ENCODE data around the gene APPL2. TPM values are rescaled to one million over a fixed set of nuclear protein-coding genes. Genes with fewer than 3 reads are reported as not detected.

The APPL2 gene
- total RNA-seq, 2 experiments from 2014 or later: 22.6 to 25.5 TPM

GRCh38 chr12:105245291-105245690 lies 9.3 kb upstream of the APPL2 start:
- H3K27ac Mint-ChIP-seq: no peak overlapping the region
- H3K9me3 Mint-ChIP-seq (ENCODE audit: low read depth): no peaks in the 10 kb centered on the region
- H3K27me3 Mint-ChIP-seq: peaks cover 17% of the 10 kb centered on the region
- DNase-seq (no peak), ATAC-seq (no peak)
- no peaks in the 10 kb centered on the region for H3K4me1 Mint-ChIP-seq
- CTCF ChIA-PET: no interaction called here
- no peak overlapping the region for H3K4me3 Mint-ChIP-seq
- no peaks in the 10 kb centered on the region for H3K36me3 Mint-ChIP-seq

GRCh38 chr12:105240228-105240627 lies 4.3 kb upstream of the APPL2 start:
- DNase-seq (no peak), ATAC-seq (no peak)
- Mint-ChIP-seq H3K27ac (no peak overlapping the region), H3K36me3 (peaks cover 1% of the 10 kb centered on the region), H3K4me3 (no peak overlapping the region), H3K9me3 (ENCODE audit: low read depth) (no peaks in the 10 kb centered on the region), H3K27me3 (peaks cover 8% of the 10 kb centered on the region), H3K4me1 (peaks cover 9% of the 10 kb centered on the region)
- CTCF ChIA-PET: no interaction called here

- H3K27ac Mint-ChIP-seq: no peak overlapping the region
- H3K4me1 Mint-ChIP-seq: peaks cover 18% of the 10 kb centered on the region
- CTCF ChIA-PET: no interaction called here
- DNase-seq: no peak
- no peaks in the 10 kb centered on the region for H3K9me3 Mint-ChIP-seq (ENCODE audit: low read depth)
- ATAC-seq: no peak
- no peak overlapping the region for H3K4me3 Mint-ChIP-seq
- peaks cover 8% of the 10 kb centered on the region for H3K27me3 Mint-ChIP-seq
- peaks cover 1% of the 10 kb centered on the region for H3K36me3 Mint-ChIP-seq
These were observed 3.3 kb upstream of the APPL2 start for GRCh38 chr12:105239304-105239703.

GRCh38 chr12:105237666-105238065 lies 1.7 kb upstream of the APPL2 start:
- CTCF ChIA-PET: no interaction called here
- Mint-ChIP-seq H3K36me3 (peaks cover 1% of the 10 kb centered on the region), H3K4me3 (no peak overlapping the region), H3K9me3 (ENCODE audit: low read depth) (no peaks in the 10 kb centered on the region), H3K27me3 (peaks cover 4% of the 10 kb centered on the region), H3K27ac (no peak overlapping the region), H3K4me1 (peaks cover 30% of the 10 kb centered on the region)
- DNase-seq: no peak
- ATAC-seq: no peak

- no peak for DNase-seq
- ATAC-seq: no peak
These were observed 668 bp downstream of the APPL2 start for GRCh38 chr12:105235281-105235731.

GRCh38 chr12:105234197-105234596 lies 1.8 kb downstream of the APPL2 start:
- CTCF ChIA-PET: interaction anchor here (0.7 to 1.6 kb wide), 2 partner anchors 8 to 127 kb away, joined by 3 to 6 read pairs; partner anchors contain the start of gene WASHC4
- Mint-ChIP-seq H3K4me1 (peaks cover 34% of the 10 kb centered on the region), H3K4me3 (peak overlapping the region; percentile 88), H3K27me3 (peaks cover 2% of the 10 kb centered on the region), H3K36me3 (peaks cover 1% of the 10 kb centered on the region), H3K27ac (no peak overlapping the region), H3K9me3 (ENCODE audit: low read depth) (no peaks in the 10 kb centered on the region)
- DNase-seq (no peak), ATAC-seq (no peak)

More at GRCh38 chr12:105235281-105235731, 668 bp downstream of the APPL2 start:
- H3K4me3 Mint-ChIP-seq: peak overlapping the region; percentile 88
- H3K9me3 Mint-ChIP-seq (ENCODE audit: low read depth): no peaks in the 10 kb centered on the region
- CTCF ChIA-PET: interaction anchor here (0.6 to 1.8 kb wide), 6 partner anchors 9 to 148 kb away, joined by 3 to 6 read pairs (median 5); no protein-coding TSS in a partner anchor
- peak overlapping the region; percentile 85 for H3K27ac Mint-ChIP-seq
- H3K36me3 Mint-ChIP-seq: peaks cover 1% of the 10 kb centered on the region
- H3K27me3 Mint-ChIP-seq: peaks cover 2% of the 10 kb centered on the region
- H3K4me1 Mint-ChIP-seq: peaks cover 30% of the 10 kb centered on the region

- Mint-ChIP-seq H3K9me3 (ENCODE audit: low read depth) (no peaks in the 10 kb centered on the region), H3K4me3 (no peak overlapping the region), H3K27ac (no peak overlapping the region), H3K27me3 (peaks cover 2% of the 10 kb centered on the region), H3K4me1 (peaks cover 43% of the 10 kb centered on the region), H3K36me3 (peaks cover 8% of the 10 kb centered on the region)
- no peak for DNase-seq
- no peak for ATAC-seq
- CTCF ChIA-PET: interaction anchor here (1.4 kb wide), 1 partner anchor 125 kb away, joined by 3 read pairs; no protein-coding TSS in a partner anchor
These were observed 2.7 kb downstream of the APPL2 start for GRCh38 chr12:105233041-105233905.

- H3K27ac Mint-ChIP-seq: no peak overlapping the region
- H3K36me3 Mint-ChIP-seq: peaks cover 17% of the 10 kb centered on the region
- ATAC-seq (no peak), DNase-seq (no peak)
- peaks cover 53% of the 10 kb centered on the region for H3K4me1 Mint-ChIP-seq
- H3K4me3 Mint-ChIP-seq: no peak overlapping the region
- CTCF ChIA-PET: no interaction called here
- no peaks in the 10 kb centered on the region for H3K27me3 Mint-ChIP-seq
- H3K9me3 Mint-ChIP-seq (ENCODE audit: low read depth): no peaks in the 10 kb centered on the region
These were observed 4.6 kb downstream of the APPL2 start for GRCh38 chr12:105231396-105231795.

- Mint-ChIP-seq H3K27ac (no peak overlapping the region), H3K4me3 (no peak overlapping the region), H3K27me3 (no peaks in the 10 kb centered on the region), H3K4me1 (peaks cover 49% of the 10 kb centered on the region), H3K36me3 (peaks cover 19% of the 10 kb centered on the region), H3K9me3 (ENCODE audit: low read depth) (no peaks in the 10 kb centered on the region)
- CTCF ChIA-PET: no interaction called here
- ATAC-seq (no peak), DNase-seq (no peak)
These were observed 6.6 kb downstream of the APPL2 start for GRCh38 chr12:105229371-105229770.

GRCh38 chr12:105228966-105229365 lies 7.0 kb downstream of the APPL2 start:
- DNase-seq (no peak), ATAC-seq (no peak)
- no peak overlapping the region for H3K27ac Mint-ChIP-seq
- no peak overlapping the region for H3K4me3 Mint-ChIP-seq
- H3K36me3 Mint-ChIP-seq: peaks cover 19% of the 10 kb centered on the region
- CTCF ChIA-PET: no interaction called here
- H3K9me3 Mint-ChIP-seq (ENCODE audit: low read depth): no peaks in the 10 kb centered on the region
- no peaks in the 10 kb centered on the region for H3K27me3 Mint-ChIP-seq
- H3K4me1 Mint-ChIP-seq: peaks cover 45% of the 10 kb centered on the region

- ATAC-seq: peak; percentile 71
- DNase-seq: no peak
- Mint-ChIP-seq H3K4me1 (peaks cover 43% of the 10 kb centered on the region), H3K9me3 (ENCODE audit: low read depth) (no peaks in the 10 kb centered on the region), H3K27ac (peak overlapping the region; percentile 37), H3K36me3 (peaks cover 19% of the 10 kb centered on the region), H3K4me3 (no peak overlapping the region), H3K27me3 (no peaks in the 10 kb centered on the region)
- CTCF ChIA-PET: no interaction called here
These were observed 7.5 kb downstream of the APPL2 start for GRCh38 chr12:105228494-105228893.

- no peak for DNase-seq
- Mint-ChIP-seq H3K9me3 (ENCODE audit: low read depth) (no peaks in the 10 kb centered on the region), H3K4me3 (no peak overlapping the region), H3K27me3 (no peaks in the 10 kb centered on the region), H3K27ac (no peak overlapping the region), H3K4me1 (peaks cover 38% of the 10 kb centered on the region), H3K36me3 (peaks cover 19% of the 10 kb centered on the region)
- ATAC-seq: peak; percentile 26
- CTCF ChIA-PET: no interaction called here
These were observed 8.1 kb downstream of the APPL2 start for GRCh38 chr12:105227879-105228278.

- peak; percentile 77 for ATAC-seq
- Mint-ChIP-seq H3K27ac (peak overlapping the region; percentile 29), H3K9me3 (ENCODE audit: low read depth) (no peaks in the 10 kb centered on the region), H3K4me3 (no peak overlapping the region), H3K36me3 (peaks cover 20% of the 10 kb centered on the region), H3K27me3 (no peaks in the 10 kb centered on the region), H3K4me1 (peaks cover 36% of the 10 kb centered on the region)
- CTCF ChIA-PET: interaction anchor here (1.3 kb wide), 1 partner anchor 9 kb away, joined by 6 read pairs; no protein-coding TSS in a partner anchor
- peak; percentile 61 for DNase-seq
These were observed 9.8 kb downstream of the APPL2 start for GRCh38 chr12:105226219-105226618.

GRCh38 chr12:105225505-105226015 lies 10.4 kb downstream of the APPL2 start:
- H3K27me3 Mint-ChIP-seq: no peaks in the 10 kb centered on the region
- H3K9me3 Mint-ChIP-seq (ENCODE audit: low read depth): no peaks in the 10 kb centered on the region
- DNase-seq: no peak
- H3K4me3 Mint-ChIP-seq: no peak overlapping the region
- no peak overlapping the region for H3K27ac Mint-ChIP-seq
- H3K4me1 Mint-ChIP-seq: peaks cover 36% of the 10 kb centered on the region
- H3K36me3 Mint-ChIP-seq: peaks cover 20% of the 10 kb centered on the region
- CTCF ChIA-PET: interaction anchor here (1.3 kb wide), 1 partner anchor 9 kb away, joined by 6 read pairs; no protein-coding TSS in a partner anchor
- no peak for ATAC-seq

All from activated CD8-positive, alpha-beta memory T cell treated with anti-CD3 and anti-CD28 coated beads, Interleukin-2, amount 10 ng/mL, durations not matched to agents 7 days and 5 days (primary cell).